K562 (cell line): Measurements from ENCODE around the gene DOP1B. TPM values are rescaled to one million over a fixed set of nuclear protein-coding genes. Genes with fewer than 3 reads are reported as not detected.
A peak's percentile ranks its signal among the peaks of the same experiment; 100 is the strongest.

Source experiments
- CEBPB ChIP-seq: fragments of 450-650 bp; IDR thresholded peaks from 2 replicates; pipeline ENCODE4 v1.6.1; 2016; ENCODE audit warnings: missing genetic modification characterization, missing compliant biosample characterization
- EGR1 ChIP-seq: fragments of 450-650 bp; conservative IDR thresholded peaks from 2 replicates; pipeline ENCODE4 v1.6.1; 2017; ENCODE audit warnings: mild to moderate bottlenecking
- HDAC3 ChIP-seq: fragments of 450-650 bp; IDR thresholded peaks from 2 replicates; pipeline ENCODE4 v1.6.1; 2018; ENCODE audit warnings: borderline replicate concordance, mild to moderate bottlenecking, moderate library complexity; ENCODE audit not compliant: partially characterized antibody
- IFI16 ChIP-seq: fragments of 250-450 bp; sonication (Bioruptor Pico); IDR thresholded peaks from 2 replicates; pipeline ENCODE4 v2.1.2; 2022; ENCODE audit warnings: mild to moderate bottlenecking, inconsistent platforms
- NFRKB ChIP-seq: fragments of 450-650 bp; IDR thresholded peaks from 2 replicates; pipeline ENCODE4 v1.6.1; 2016; ENCODE audit warnings: low read depth
- NRF1 ChIP-seq, 2 experiments: fragments of 450-650 bp; IDR thresholded peaks in 1 of 2; conservative IDR thresholded peaks in 1 of 2; 2 replicates each; pipeline ENCODE4 v1.6.1; 2014; ENCODE audit warnings: mild to moderate bottlenecking in 2 of 2
- PHB ChIP-seq: fragments of 250-450 bp; sonication (Bioruptor Pico); IDR thresholded peaks from 2 replicates; pipeline ENCODE4 v1.5.0; 2021
- SLC30A9 ChIP-seq: fragments of 250-450 bp; sonication (Bioruptor Pico); IDR thresholded peaks from 2 replicates; pipeline ENCODE4 v1.8.0; 2022; ENCODE audit warnings: mild to moderate bottlenecking, moderate library complexity
- polyA plus RNA-seq, 8 experiments: library from polyadenylated mRNA; depleted of rRNA in 4 of 8; stranded (reverse) in 5 of 8; unstranded in 3 of 8; fragments of >200 nt; fragmentation: Nextera tagmentation in 2 of 8; fragmentation: Illumina TruSeq in 1 of 8; extraction: Ambion mirVana in 2 of 8; extraction: Trizol in 1 of 8; gene quantifications; 2 replicates each; pipeline versions ENCODE4 v1.2.1 to v1.2.3, GENCODE V29; 2011 to 2014; ENCODE audit warnings: inconsistent platforms in 1 of 8, missing spikeins in 1 of 8
- total RNA-seq, 7 experiments: library from RNA; depleted of rRNA in 6 of 7; stranded (reverse); fragments of >200 nt in 6 of 7; fragmentation: Illumina TruSeq in 2 of 7; extraction: Trizol in 2 of 7; gene quantifications; 2 replicates each; pipeline versions ENCODE4 v1.2.1 to v1.2.3, GENCODE V29; 2011 to 2021; ENCODE audit warnings: low replicate concordance in 1 of 7
- TF ChIP-seq, protein P1 (sequence below): sonication (generic); formaldehyde crosslinking; IDR thresholded peaks from 2 replicates; pipeline ENCODE4 v1.8.1; 2023; ENCODE audit warnings: mild to moderate bottlenecking, missing genetic modification reagents
- TF ChIP-seq, protein P2 (sequence below): fragments of 450-650 bp; IDR thresholded peaks from 2 replicates; pipeline ENCODE4 v1.6.1; 2014; ENCODE audit warnings: low read depth, mild to moderate bottlenecking, moderate library complexity, borderline replicate concordance

The DOP1B gene
- total and polyA plus RNA-seq, 9 of the 15 experiments (the other 6 are each of a cell fraction or from before 2014, with no cell fraction given) = 0.04 to 2.2 (median 0.68) TPM

DNA sequence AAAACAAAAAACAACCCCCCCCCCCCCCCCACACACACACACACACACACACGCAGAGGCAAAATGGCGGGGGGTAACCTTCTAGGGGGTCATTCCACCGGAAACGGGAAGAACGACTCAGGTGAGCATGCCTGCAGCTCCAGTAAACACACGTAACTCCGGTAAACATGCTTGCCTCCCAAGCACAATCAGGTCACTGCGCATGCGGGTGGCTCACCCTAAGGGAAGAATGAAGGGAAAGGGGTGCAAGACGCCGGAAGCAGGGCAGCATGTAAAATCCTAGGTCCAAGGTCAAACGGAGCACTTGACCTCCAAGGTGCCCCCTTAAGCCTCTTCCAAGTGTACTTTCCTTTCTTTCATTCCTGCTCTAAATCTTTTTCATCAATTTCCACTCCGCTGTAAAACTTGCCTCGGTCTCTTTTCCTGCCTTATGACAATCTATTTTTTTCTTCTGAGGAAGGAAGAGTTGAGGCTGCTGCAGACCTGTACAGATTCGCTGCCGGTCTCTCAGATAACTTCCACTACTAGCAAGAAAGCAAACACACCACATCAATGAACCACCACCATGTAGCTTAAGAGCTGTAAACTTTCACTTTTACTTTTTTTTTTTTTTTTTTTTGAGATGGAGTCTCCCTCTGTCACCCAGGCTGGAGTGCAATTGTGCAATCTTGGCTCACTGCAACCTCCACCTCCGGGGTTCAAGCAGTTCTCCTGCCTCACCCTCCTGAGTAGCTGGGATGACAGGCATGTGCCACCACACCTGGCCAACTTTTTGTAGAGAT, 42.8 kb upstream of the DOP1B start (continued):
- TF ChIP-seq SLC30A9 (no peak), NRF1 (conservative IDR thresholded peaks at IDR 0.05 in 1 of 2, IDR thresholded peaks at IDR 0.05 in 1 of 2) (peak; percentile 61 to 72; a peak in 3 of 4 replicates), EGR1 (no peak), IFI16 (no peak), HDAC3 (no peak), PHB (CRISPR knock-in tag) (no peak), NFRKB (no peak), CEBPB (tag) (peak; percentile 81)
- TF ChIP-seq, protein P1, sequence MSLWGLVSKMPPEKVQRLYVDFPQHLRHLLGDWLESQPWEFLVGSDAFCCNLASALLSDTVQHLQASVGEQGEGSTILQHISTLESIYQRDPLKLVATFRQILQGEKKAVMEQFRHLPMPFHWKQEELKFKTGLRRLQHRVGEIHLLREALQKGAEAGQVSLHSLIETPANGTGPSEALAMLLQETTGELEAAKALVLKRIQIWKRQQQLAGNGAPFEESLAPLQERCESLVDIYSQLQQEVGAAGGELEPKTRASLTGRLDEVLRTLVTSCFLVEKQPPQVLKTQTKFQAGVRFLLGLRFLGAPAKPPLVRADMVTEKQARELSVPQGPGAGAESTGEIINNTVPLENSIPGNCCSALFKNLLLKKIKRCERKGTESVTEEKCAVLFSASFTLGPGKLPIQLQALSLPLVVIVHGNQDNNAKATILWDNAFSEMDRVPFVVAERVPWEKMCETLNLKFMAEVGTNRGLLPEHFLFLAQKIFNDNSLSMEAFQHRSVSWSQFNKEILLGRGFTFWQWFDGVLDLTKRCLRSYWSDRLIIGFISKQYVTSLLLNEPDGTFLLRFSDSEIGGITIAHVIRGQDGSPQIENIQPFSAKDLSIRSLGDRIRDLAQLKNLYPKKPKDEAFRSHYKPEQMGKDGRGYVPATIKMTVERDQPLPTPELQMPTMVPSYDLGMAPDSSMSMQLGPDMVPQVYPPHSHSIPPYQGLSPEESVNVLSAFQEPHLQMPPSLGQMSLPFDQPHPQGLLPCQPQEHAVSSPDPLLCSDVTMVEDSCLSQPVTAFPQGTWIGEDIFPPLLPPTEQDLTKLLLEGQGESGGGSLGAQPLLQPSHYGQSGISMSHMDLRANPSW (CRISPR knock-in tag) = no peak
- TF ChIP-seq, protein P2, sequence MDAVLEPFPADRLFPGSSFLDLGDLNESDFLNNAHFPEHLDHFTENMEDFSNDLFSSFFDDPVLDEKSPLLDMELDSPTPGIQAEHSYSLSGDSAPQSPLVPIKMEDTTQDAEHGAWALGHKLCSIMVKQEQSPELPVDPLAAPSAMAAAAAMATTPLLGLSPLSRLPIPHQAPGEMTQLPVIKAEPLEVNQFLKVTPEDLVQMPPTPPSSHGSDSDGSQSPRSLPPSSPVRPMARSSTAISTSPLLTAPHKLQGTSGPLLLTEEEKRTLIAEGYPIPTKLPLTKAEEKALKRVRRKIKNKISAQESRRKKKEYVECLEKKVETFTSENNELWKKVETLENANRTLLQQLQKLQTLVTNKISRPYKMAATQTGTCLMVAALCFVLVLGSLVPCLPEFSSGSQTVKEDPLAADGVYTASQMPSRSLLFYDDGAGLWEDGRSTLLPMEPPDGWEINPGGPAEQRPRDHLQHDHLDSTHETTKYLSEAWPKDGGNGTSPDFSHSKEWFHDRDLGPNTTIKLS = no peak
